ENCODE data around the gene SCN3B. TPM values are rescaled to one million over a fixed set of nuclear protein-coding genes. Genes with fewer than 3 reads are reported as not detected.

Gene SCN3B
- total and polyA plus RNA-seq, 2 of the 13 experiments (the other 11 are each of a cell fraction or from before 2014, with no cell fraction given), result 0.07 to 0.11 TPM

- TF ChIP-seq CTCF (CRISPR knock-in tag; IDR thresholded peaks at IDR 0.05) (peak; percentile 84), RAD21 (CRISPR knock-in tag; IDR thresholded peaks at IDR 0.05) (peak; percentile 41; the same call in 1 of the 2 replicates), XRCC5 (optimal IDR thresholded peaks at IDR 0.05; ENCODE audit: low read length) (peak; percentile 41), STAG1 (CRISPR knock-in tag; IDR thresholded peaks at IDR 0.05) (peak; percentile 74)
Measured at GRCh38 chr11:123640677-123641494, 13.5 kb downstream of the SCN3B start (continued).

- H2AFZ ChIP-seq (ENCODE audit: low read length), result no peak overlapping the region
- no peaks in the 10 kb centered on the region for H3K36me3 ChIP-seq (replicated peaks in 1 of 2; ENCODE audit: control insufficient read depth in 1 of 2, insufficient read depth in 2 of 2, low read length in 2 of 2)
- no peaks in the 10 kb centered on the region for H3K4me1 ChIP-seq (ENCODE audit: insufficient read depth, low read length)
- DNase-seq (ENCODE audit: low spot score) (no peak), ATAC-seq (no peak), FAIRE-seq (no peak)
- no peaks in the 10 kb centered on the region for H3K9me3 ChIP-seq (ENCODE audit: low read length)
- no peak overlapping the region for H3K27ac ChIP-seq (ENCODE audit: extremely low read length, insufficient read depth, low read length)
- no TSS peak for BruUV-seq (replicated peaks)
- intact Hi-C loops (cut with micrococcal nuclease; ENCODE audit: unreplicated experiment) (loop anchor here (10.0 kb wide), 1 partner anchor 55 kb away; no protein-coding TSS in a partner anchor), in situ Hi-C loops (cut with HindIII; ENCODE audit: extremely low pct_ligation_motif_present, low pct_unique_long_range_greater_than_20kb) (loop anchor here (5.0 kb wide), 1 partner anchor 67 kb away; no protein-coding TSS in a partner anchor)
- no peak overlapping the region for H3K4me2 ChIP-seq (ENCODE audit: low read depth, low read length)
- H4K20me1 ChIP-seq (ENCODE audit: insufficient read depth, low read length), result no peaks in the 10 kb centered on the region
- H3K4me3 ChIP-seq (replicated peaks in 1 of 3; ENCODE audit: insufficient read depth in 1 of 3, low read depth in 2 of 3, low read length in 3 of 3), result no peak overlapping the region
- 24% methylated on average over 5 of the region's 5 CpGs for WGBS (ENCODE audit: low lambda C conversion rate)
- CTCF ChIA-PET (ENCODE audit: low intra/inter-chr PET ratio, low total read pairs), result interaction anchor here (1.9 to 2.8 kb wide), 2 partner anchors 68 to 72 kb away, joined by 9 to 35 read pairs; no protein-coding TSS in a partner anchor
- POLR2A ChIA-PET, result no interaction called here
- H3K27me3 ChIP-seq (ENCODE audit: control insufficient read depth in 1 of 2, insufficient read depth in 2 of 2, low read length in 2 of 2), result peaks cover 0 to 24% of the 10 kb centered on the region in 2 experiments; a peak in 2 of 5 replicates
- no peaks in the 10 kb centered on the region for H3K79me2 ChIP-seq (ENCODE audit: insufficient read depth, low read length)
- no peak overlapping the region for H3K9ac ChIP-seq (ENCODE audit: insufficient read depth, low read depth, low read length)
- TF ChIP-seq ZMAT3 (CRISPR knock-in tag; conservative IDR thresholded peaks at IDR 0.05) (no peak), PREB (CRISPR knock-in tag; IDR thresholded peaks at IDR 0.05) (no peak), ZNF543 (CRISPR knock-in tag; IDR thresholded peaks at IDR 0.05) (no peak), RELA (CRISPR knock-in tag; IDR thresholded peaks at IDR 0.05) (no peak), ZNF335 (CRISPR knock-in tag; IDR thresholded peaks at IDR 0.05) (no peak), ZSCAN29 (CRISPR knock-in tag; conservative IDR thresholded peaks at IDR 0.05) (no peak), KMT2A (CRISPR knock-in tag; IDR thresholded peaks at IDR 0.05) (no peak), DMTF1 (CRISPR knock-in tag; IDR thresholded peaks at IDR 0.05) (no peak)
Measured at GRCh38 chr11:123640029-123640428, 14.4 kb downstream of the SCN3B start.
